ENCODE measurements around the gene EMP1.

The EMP1 gene, protein sequence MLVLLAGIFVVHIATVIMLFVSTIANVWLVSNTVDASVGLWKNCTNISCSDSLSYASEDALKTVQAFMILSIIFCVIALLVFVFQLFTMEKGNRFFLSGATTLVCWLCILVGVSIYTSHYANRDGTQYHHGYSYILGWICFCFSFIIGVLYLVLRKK

DNA sequence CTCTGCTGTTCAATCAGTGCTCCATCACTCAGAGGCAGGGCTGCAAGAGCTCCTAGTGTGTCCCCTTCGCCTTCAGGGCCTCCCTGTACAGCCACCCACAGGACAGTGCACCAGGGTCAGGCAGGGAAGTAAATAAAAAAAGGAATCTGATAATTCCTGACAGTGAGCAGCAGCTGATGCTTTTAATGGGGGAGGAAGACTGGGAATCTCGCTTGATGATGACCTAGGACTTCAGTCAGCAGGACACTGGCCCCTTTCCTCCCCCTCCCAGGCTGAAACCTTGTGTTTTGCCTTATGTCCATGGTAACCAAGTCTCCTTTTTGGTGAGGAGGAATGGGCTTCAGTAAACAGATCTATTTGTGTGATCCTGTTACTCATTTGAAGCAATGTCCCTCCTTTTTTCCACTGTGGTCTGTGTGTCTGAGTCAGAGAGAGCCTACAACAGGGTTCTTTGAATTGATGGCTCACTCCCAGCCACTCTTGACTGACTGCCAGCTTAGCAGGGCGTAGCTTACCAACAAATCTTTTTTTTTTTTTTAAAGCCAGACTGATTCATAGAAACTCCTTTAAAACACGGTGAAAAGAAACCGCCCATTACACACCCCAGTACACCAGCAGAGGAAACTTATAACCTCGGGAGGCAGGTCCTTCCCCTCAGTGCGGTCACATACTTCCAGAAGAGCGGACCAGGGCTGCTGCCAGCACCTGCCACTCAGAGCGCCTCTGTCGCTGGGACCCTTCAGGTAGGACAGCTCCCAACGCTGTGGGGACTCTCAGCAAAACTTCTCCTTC lies at the start of gene EMP1:
TSS of gene EMP1 (plus strand) at position 597 of the 792 bp plus-strand sequence. CDS start 14,785 bp downstream, outside the sequence.
- ATAC-seq = peak; percentile 83
- 0 out of 2 replicates have a peak, but pooled peaks have one; percentile 20 for TF ChIP-seq ISL1 (CRISPR knock-in tag; IDR thresholded peaks at IDR 0.05)
- TF ChIP-seq, protein P1, sequence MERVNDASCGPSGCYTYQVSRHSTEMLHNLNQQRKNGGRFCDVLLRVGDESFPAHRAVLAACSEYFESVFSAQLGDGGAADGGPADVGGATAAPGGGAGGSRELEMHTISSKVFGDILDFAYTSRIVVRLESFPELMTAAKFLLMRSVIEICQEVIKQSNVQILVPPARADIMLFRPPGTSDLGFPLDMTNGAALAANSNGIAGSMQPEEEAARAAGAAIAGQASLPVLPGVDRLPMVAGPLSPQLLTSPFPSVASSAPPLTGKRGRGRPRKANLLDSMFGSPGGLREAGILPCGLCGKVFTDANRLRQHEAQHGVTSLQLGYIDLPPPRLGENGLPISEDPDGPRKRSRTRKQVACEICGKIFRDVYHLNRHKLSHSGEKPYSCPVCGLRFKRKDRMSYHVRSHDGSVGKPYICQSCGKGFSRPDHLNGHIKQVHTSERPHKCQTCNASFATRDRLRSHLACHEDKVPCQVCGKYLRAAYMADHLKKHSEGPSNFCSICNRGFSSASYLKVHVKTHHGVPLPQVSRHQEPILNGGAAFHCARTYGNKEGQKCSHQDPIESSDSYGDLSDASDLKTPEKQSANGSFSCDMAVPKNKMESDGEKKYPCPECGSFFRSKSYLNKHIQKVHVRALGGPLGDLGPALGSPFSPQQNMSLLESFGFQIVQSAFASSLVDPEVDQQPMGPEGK (CRISPR knock-in tag; IDR thresholded peaks at IDR 0.05; ENCODE audit: borderline replicate concordance) = no peak

DNA sequence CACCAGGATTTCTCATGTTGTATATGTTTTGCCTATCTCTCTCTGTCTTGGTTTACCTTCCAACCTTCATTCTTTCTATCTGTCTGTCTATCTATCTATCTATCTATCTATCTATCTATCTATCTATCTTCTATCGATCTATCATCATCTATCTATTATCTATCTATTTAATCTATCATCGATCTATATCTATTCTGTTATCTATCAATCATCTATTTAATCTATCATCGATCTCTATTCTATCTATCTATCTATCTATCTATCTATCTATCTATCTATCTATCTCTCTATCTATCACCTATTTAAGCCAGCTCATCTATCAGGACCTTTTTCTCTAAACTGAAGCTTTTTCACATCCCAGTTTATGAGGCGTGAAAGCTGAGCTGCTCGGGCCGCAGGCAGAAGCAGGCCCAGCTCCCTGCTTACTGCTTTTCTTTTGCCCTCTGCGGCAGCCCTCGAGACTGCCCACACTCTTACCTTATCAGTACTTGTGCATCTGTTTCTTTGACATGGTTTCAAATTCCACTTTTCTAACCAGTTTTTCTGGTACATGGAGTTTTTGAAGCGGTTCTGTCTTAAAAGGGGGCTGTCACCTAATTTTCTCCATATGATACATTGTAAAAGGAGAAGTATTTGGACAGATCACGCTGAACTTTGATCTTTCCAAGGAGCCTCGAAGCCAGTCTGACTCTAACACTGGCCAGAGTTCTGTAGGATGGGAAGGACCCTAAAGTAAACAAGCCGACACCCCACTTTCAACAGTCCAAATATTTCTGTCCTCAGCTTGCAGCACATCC lies 48.6 kb upstream of the EMP1 start:
- TF ChIP-seq GLIS3 (CRISPR knock-in tag; IDR thresholded peaks at IDR 0.05) (no peak), OSR1 (CRISPR knock-in tag; IDR thresholded peaks at IDR 0.05) (no peak), TOX (CRISPR knock-in tag; IDR thresholded peaks at IDR 0.05; ENCODE audit: borderline replicate concordance) (no peak), ISL1 (CRISPR knock-in tag; IDR thresholded peaks at IDR 0.05) (no peak), ZNF70 (CRISPR knock-in tag; IDR thresholded peaks at IDR 0.05) (no peak), SNAI2 (CRISPR knock-in tag; IDR thresholded peaks at IDR 0.05) (no peak), BACH2 (CRISPR knock-in tag; IDR thresholded peaks at IDR 0.05; ENCODE audit: borderline replicate concordance) (no peak)
- TF ChIP-seq, protein P2, sequence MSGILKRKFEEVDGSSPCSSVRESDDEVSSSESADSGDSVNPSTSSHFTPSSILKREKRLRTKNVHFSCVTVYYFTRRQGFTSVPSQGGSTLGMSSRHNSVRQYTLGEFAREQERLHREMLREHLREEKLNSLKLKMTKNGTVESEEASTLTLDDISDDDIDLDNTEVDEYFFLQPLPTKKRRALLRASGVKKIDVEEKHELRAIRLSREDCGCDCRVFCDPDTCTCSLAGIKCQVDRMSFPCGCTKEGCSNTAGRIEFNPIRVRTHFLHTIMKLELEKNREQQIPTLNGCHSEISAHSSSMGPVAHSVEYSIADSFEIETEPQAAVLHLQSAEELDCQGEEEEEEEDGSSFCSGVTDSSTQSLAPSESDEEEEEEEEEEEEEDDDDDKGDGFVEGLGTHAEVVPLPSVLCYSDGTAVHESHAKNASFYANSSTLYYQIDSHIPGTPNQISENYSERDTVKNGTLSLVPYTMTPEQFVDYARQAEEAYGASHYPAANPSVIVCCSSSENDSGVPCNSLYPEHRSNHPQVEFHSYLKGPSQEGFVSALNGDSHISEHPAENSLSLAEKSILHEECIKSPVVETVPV (CRISPR knock-in tag; IDR thresholded peaks at IDR 0.05) = no peak
- no peak for ATAC-seq

DNA sequence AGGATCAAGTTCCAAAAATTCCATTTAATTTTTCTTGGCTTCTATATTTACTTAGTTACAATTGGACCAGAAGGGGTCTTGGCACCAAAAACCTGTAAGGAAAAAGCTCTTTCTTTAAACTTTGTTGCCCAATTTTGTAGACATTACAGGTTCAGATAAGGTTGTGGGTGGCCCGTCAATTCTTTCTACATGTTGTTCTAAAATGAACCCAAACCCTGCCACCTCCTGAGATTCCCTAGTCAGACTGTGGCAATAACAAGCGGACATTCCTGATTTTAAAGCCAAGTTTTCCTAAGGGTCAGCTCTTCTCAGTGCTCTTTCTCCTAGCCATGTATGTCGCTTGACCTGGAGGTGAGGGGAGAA lies 48.1 kb upstream of the EMP1 start:
- TF ChIP-seq GLIS3 (CRISPR knock-in tag; IDR thresholded peaks at IDR 0.05) (no peak), TCF4 (CRISPR knock-in tag; IDR thresholded peaks at IDR 0.05; ENCODE audit: borderline replicate concordance) (no peak), ZC3H10 (CRISPR knock-in tag; IDR thresholded peaks at IDR 0.05) (no peak), ZNF70 (CRISPR knock-in tag; IDR thresholded peaks at IDR 0.05) (no peak), OSR1 (CRISPR knock-in tag; IDR thresholded peaks at IDR 0.05) (no peak), SNAI2 (CRISPR knock-in tag; IDR thresholded peaks at IDR 0.05) (no peak), ISL1 (CRISPR knock-in tag; IDR thresholded peaks at IDR 0.05) (no peak), ESRRG (CRISPR knock-in tag; IDR thresholded peaks at IDR 0.05) (no peak), PPARA (CRISPR knock-in tag; IDR thresholded peaks at IDR 0.05; ENCODE audit: borderline replicate concordance) (no peak), RARB (CRISPR knock-in tag; IDR thresholded peaks at IDR 0.05) (no peak), TOX (CRISPR knock-in tag; IDR thresholded peaks at IDR 0.05; ENCODE audit: borderline replicate concordance) (no peak)
- TF ChIP-seq, protein P2 (CRISPR knock-in tag; IDR thresholded peaks at IDR 0.05) = no peak
- TF ChIP-seq, protein P3, sequence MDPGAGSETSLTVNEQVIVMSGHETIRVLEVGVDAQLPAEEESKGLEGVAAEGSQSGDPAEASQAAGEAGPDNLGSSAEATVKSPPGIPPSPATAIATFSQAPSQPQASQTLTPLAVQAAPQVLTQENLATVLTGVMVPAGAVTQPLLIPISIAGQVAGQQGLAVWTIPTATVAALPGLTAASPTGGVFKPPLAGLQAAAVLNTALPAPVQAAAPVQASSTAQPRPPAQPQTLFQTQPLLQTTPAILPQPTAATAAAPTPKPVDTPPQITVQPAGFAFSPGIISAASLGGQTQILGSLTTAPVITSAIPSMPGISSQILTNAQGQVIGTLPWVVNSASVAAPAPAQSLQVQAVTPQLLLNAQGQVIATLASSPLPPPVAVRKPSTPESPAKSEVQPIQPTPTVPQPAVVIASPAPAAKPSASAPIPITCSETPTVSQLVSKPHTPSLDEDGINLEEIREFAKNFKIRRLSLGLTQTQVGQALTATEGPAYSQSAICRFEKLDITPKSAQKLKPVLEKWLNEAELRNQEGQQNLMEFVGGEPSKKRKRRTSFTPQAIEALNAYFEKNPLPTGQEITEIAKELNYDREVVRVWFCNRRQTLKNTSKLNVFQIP (CRISPR knock-in tag; IDR thresholded peaks at IDR 0.05; ENCODE audit: borderline replicate concordance, low read depth) = no peak
- TF ChIP-seq, protein P4, sequence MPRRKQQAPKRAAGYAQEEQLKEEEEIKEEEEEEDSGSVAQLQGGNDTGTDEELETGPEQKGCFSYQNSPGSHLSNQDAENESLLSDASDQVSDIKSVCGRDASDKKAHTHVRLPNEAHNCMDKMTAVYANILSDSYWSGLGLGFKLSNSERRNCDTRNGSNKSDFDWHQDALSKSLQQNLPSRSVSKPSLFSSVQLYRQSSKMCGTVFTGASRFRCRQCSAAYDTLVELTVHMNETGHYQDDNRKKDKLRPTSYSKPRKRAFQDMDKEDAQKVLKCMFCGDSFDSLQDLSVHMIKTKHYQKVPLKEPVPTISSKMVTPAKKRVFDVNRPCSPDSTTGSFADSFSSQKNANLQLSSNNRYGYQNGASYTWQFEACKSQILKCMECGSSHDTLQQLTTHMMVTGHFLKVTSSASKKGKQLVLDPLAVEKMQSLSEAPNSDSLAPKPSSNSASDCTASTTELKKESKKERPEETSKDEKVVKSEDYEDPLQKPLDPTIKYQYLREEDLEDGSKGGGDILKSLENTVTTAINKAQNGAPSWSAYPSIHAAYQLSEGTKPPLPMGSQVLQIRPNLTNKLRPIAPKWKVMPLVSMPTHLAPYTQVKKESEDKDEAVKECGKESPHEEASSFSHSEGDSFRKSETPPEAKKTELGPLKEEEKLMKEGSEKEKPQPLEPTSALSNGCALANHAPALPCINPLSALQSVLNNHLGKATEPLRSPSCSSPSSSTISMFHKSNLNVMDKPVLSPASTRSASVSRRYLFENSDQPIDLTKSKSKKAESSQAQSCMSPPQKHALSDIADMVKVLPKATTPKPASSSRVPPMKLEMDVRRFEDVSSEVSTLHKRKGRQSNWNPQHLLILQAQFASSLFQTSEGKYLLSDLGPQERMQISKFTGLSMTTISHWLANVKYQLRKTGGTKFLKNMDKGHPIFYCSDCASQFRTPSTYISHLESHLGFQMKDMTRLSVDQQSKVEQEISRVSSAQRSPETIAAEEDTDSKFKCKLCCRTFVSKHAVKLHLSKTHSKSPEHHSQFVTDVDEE (CRISPR knock-in tag; IDR thresholded peaks at IDR 0.05) = no peak
- TF ChIP-seq, protein P5, sequence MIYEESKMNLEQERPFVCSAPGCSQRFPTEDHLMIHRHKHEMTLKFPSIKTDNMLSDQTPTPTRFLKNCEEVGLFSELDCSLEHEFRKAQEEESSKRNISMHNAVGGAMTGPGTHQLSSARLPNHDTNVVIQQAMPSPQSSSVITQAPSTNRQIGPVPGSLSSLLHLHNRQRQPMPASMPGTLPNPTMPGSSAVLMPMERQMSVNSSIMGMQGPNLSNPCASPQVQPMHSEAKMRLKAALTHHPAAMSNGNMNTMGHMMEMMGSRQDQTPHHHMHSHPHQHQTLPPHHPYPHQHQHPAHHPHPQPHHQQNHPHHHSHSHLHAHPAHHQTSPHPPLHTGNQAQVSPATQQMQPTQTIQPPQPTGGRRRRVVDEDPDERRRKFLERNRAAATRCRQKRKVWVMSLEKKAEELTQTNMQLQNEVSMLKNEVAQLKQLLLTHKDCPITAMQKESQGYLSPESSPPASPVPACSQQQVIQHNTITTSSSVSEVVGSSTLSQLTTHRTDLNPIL (CRISPR knock-in tag; IDR thresholded peaks at IDR 0.05; ENCODE audit: low read depth) = no peak

More for the DNA sequence above, 48.1 kb upstream of the EMP1 start:
- ATAC-seq = no peak

Data from SK-N-SH treated with all-trans-retinoic acid at 6 μM for 48 hours (cell line).